GM19463 (cell line): ENCODE data around the gene MINDY3.
"Not testable (repeated sequence)": the region's sequence is repeated elsewhere in the genome, so short reads cannot be mapped to it uniquely, and the experiment has no call there.

Experiments
- ATAC-seq: cut with Tn5 transposase; IDR thresholded peaks from one replicate; pipeline ENCODE4 v1.9.1; 2021; ENCODE audit warnings: mild to moderate bottlenecking, moderate library complexity; ENCODE audit not compliant: unreplicated experiment

Gene MINDY3

GRCh38 chr10:15857107-15857575, 3.2 kb downstream of the MINDY3 start:
- no peak for ATAC-seq

- no peak for ATAC-seq
These were observed 3.8 kb downstream of the MINDY3 start for GRCh38 chr10:15856328-15857015.

GRCh38 chr10:15853800-15854199, 6.5 kb downstream of the MINDY3 start:
- no peak for ATAC-seq

GRCh38 chr10:15852111-15852557, 8.2 kb downstream of the MINDY3 start:
- no peak for ATAC-seq

- not testable (repeated sequence) for ATAC-seq
These were observed 9.8 kb downstream of the MINDY3 start for GRCh38 chr10:15850337-15850978.

GRCh38 chr10:15849316-15849715, 11.0 kb downstream of the MINDY3 start:
- ATAC-seq, result no peak

GRCh38 chr10:15847481-15847880, 12.8 kb downstream of the MINDY3 start:
- ATAC-seq, result no peak

GRCh38 chr10:15844517-15844916, 15.8 kb downstream of the MINDY3 start:
- no peak for ATAC-seq

GRCh38 chr10:15843695-15844094, 16.6 kb downstream of the MINDY3 start:
- no peak for ATAC-seq

GRCh38 chr10:15842556-15843169, 17.6 kb downstream of the MINDY3 start:
- no peak for ATAC-seq

- no peak for ATAC-seq
These were observed 18.6 kb downstream of the MINDY3 start for GRCh38 chr10:15841696-15842095.

- no peak for ATAC-seq
These were observed 23.5 kb downstream of the MINDY3 start for GRCh38 chr10:15836807-15837206.

- no peak for ATAC-seq
These were observed 30.8 kb downstream of the MINDY3 start for GRCh38 chr10:15829495-15829894.

GRCh38 chr10:15824498-15824897, 35.8 kb downstream of the MINDY3 start:
- no peak for ATAC-seq

GRCh38 chr10:15822131-15822530, 38.2 kb downstream of the MINDY3 start:
- ATAC-seq, result no peak

GRCh38 chr10:15821046-15821683, 39.1 kb downstream of the MINDY3 start:
- no peak for ATAC-seq

- ATAC-seq, result no peak
These were observed 42.8 kb downstream of the MINDY3 start for GRCh38 chr10:15817409-15818046.

GRCh38 chr10:15815242-15815885, 44.9 kb downstream of the MINDY3 start:
- ATAC-seq, result no peak

- ATAC-seq, result no peak
These were observed 45.7 kb downstream of the MINDY3 start for GRCh38 chr10:15814565-15814964.

GRCh38 chr10:15813415-15813814, 46.9 kb downstream of the MINDY3 start:
- ATAC-seq, result no peak

GRCh38 chr10:15809450-15809849, 50.9 kb downstream of the MINDY3 start:
- ATAC-seq, result no peak
